ENCODE results near the gene USP37.

GRCh38 chr2:218447072-218447471 lies 121.1 kb downstream of the USP37 start:
- no peak for TF ChIP-seq CTCF (IDR thresholded peaks at IDR 0.05; ENCODE audit: low read length)
- TF ChIP-seq EZH2 (IDR thresholded peaks at IDR 0.05; ENCODE audit: borderline replicate concordance, low read length) = no peak

Data from OCI-LY1 (cell line).